AG09319 (cell line): Measurements from ENCODE around the gene MSX2.
A peak's percentile ranks its signal among the peaks of the same experiment; 100 is the strongest.

Experiments
- DNase-seq: peaks from one replicate; pipeline ENCODE4 v3.0.0-alpha.2; 2010; ENCODE audit warnings: low read depth; ENCODE audit errors: extremely low read depth
- TF ChIP-seq, protein P1 (sequence below): IDR thresholded peaks from 2 replicates; pipeline ENCODE4 v1.5.1; 2011; ENCODE audit warnings: low read depth, mild to moderate bottlenecking, inconsistent platforms, low read length, moderate library complexity

MSX2 gene

DNA sequence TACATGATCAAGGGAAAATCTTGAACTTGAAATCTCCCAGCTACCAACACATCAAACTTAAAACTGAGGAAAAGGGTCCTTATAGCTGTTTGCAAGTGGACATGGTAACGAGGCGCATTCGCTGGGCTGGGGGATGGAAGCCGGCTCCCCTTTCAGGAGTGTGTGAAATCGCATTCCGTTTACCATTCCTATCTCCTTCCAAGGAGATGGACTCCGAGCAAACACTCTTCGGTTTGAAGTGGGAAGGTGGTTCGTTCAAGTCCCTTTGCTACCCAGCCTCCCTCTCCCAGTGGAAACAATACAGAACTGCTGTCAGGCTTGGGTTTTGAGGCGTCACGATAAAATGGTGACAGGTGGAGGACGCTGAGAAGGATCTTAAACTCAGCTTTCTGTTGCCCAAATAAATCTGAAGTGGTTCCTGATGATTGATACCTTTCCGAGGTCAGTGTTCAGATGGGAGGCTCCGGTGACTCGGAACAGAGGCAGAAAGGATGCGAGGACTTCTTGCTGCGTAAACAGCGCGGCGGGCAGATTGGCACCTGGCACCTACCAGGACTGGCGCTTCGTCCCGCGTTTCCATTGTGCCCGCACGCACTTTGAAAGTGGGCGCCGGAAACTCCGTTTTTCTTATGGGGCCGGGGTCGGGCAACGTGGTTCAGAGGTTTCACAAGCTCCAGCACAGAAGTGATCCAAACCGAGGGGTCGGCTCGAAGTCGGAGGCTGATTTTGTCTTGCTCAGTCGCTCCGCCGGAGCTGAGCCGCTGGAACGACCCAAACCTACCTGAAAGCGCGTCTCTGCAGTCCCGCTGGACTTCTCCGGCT lies 7.0 kb downstream of the MSX2 start:
- no peak for DNase-seq
- TF ChIP-seq, protein P1, sequence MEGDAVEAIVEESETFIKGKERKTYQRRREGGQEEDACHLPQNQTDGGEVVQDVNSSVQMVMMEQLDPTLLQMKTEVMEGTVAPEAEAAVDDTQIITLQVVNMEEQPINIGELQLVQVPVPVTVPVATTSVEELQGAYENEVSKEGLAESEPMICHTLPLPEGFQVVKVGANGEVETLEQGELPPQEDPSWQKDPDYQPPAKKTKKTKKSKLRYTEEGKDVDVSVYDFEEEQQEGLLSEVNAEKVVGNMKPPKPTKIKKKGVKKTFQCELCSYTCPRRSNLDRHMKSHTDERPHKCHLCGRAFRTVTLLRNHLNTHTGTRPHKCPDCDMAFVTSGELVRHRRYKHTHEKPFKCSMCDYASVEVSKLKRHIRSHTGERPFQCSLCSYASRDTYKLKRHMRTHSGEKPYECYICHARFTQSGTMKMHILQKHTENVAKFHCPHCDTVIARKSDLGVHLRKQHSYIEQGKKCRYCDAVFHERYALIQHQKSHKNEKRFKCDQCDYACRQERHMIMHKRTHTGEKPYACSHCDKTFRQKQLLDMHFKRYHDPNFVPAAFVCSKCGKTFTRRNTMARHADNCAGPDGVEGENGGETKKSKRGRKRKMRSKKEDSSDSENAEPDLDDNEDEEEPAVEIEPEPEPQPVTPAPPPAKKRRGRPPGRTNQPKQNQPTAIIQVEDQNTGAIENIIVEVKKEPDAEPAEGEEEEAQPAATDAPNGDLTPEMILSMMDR, result no peak

DNA sequence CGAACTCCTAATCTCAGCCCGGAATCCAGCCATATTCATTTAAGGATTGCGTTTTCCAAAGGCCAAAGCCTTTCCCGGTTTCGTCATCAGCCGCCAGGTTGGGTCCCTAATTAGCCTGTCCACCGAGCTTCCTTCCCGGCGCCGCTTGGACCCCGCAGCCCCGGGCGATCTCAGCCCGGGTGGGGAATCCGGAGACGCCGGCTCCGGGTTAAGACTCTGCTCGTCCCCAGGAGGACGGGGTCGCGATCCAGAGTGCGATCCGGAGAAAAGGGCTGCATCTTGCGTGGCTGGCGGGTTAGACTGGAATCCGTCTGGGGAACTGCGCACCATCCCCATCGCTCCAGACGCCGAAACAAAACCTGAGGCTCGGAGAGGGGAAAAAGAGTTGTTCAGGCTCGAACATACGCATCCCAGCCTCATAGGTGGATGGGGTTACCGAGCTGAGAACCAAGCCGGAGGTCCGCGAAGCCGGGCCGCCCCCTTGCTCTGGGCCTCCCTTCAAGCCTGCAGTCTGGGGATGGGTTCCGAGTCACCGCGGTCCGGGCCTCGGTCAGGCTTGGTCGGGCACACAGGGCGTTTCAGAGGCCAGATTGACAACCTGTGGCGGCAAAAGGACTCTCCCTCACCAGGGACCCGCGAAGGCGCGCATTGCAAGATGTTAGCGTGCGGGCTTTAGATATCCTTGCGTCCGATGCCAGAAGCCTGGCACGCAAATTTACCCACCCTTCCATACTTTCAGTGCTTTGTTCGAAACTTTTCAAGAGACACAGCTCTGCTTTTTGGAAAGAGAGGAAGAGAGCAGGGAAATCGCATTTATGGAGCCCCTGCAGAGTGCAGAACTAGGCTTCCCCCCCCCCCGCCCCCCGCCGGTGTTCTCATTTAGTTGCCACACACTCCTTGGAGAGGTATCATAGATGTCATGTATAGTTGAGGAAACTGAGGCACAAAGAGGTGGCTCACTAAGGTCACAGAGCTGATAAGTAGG lies 7.9 kb downstream of the MSX2 start:
- TF ChIP-seq, protein P1, result no peak
- no peak for DNase-seq

DNA sequence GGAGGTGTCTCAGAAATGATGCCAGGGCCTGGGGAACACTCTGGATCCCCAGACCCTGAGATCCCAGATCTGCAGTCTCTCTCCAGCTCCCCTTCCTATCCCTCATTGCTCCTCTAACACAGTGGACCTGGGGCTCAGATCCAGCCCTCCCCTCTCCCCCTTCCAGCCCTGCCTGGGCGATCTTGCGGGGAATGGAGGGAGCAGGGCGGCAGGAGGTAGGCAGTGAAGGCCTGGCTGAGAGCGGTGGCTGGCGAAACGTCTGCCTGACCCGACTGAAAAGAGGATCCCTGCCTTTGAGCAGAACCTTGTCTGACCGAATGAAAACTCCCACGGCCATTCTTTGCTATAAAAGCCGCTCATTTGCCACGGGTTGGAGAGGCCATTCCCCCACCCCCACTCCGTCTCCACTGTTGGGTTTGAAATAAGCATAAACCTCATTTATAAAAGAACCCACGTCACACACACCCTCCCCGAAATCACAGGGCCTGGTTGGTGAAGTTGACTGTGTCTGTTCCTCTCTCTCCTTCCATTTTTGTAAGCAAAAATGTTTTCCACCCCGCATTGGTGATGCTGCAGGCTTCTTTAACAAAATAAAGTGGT lies 8.8 kb downstream of the MSX2 start:
- DNase-seq, result no peak
- TF ChIP-seq, protein P1, result no peak

DNA sequence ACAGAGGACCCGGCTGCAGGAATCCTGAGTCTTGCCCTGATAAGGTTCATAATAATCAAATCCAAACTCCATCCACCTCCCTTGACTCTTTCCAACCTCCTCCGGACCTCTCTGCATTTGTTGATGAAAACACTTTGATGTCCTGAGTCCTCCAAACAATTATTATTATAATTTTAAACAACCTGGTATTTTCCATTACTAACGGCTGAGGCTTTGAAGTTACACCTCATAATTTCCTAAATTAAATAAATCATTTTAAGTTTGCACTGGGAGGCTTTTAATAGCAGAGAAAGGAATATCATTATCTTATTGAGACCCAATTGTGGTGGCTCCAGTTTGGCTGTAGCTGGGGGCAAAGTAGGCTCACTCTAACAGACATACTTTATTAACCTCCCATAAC lies 9.5 kb downstream of the MSX2 start:
- no peak for DNase-seq
- TF ChIP-seq, protein P1, result no peak

DNA sequence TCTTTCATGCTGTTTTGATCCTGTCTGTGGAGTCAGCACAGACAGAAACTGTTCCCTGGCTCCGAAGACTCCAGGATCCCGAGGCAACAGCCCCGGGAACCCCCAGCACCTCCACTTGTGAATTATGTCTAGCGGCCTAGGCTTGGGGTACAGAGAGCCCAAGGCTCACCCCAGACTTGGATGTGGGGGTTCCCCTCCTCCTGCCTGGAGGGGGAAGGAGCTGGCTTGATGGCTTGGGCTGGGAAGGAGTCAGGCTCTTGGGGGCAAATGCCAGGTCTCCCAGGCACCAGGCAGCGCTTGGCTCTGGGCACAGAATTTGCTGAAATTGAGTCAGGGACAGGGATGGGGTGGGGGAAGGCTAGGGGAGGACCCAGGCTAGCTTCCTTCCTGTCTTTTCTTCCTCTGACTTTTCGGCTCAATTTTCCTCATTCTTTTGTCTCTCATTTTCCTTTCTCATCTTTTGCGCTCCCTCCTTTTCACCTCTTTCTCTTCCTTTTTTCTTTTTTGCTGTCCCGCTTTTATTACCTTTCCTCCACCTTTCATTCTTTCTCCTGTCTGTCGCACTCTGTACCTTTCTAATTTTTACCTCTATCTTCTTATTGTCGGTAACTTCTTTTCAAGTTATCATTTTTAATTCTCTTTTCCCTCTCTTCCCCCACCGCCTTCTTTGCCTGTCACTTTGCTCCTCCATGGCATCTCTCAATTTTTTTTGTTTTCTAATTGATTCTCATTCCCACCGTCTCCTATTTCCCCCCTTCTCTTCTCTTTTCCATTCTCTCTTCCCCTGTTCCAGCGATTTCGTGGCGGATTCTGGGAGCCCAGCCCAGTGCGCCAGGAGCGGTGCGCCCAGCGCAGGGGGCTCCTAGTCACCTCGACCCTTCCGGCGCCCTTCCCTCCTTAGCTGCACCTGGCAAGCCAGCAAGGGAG lies 10.5 kb downstream of the MSX2 start:
- TF ChIP-seq, protein P1, result no peak
- DNase-seq, result no peak

DNA sequence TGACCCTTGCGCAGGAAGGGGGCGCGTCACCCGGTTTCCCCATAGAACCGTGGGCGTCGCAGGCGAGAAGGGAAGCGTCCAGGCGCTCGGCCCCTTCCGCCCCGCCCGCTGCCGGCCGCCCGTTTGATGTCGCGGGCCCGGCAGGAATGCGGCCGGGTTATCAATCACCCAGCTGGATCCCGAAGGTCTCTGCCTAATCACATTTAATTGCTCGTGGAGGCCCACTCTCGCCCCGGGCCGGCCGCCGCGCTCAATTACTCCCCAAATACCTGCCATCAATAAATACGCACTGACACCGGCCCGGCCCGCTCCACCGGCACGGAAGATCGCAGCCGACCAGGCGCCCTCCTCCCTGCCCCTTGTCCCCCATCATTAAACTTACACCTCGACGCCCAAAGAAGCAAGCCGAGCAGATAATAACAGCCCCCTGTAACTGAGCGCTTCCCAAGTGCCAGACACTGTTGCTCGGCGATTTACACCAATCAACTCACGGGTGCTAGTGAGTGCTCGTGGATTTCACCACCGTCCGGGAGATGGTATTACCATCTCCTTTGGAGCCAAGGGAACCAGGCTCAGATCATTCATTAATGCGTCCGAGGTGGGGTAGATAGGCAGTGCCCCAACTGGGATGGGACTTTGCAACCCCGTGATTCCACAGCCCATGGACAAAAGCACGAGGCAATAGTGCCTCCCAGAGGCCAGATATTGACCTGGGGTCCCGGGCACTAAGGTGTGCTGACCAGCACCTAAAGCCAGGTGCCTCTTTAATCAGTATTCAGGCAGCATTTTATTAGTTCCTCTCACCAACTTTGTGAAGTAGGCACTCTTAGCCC lies 11.3 kb downstream of the MSX2 start:
- DNase-seq, result no peak

More for the DNA sequence above, 11.3 kb downstream of the MSX2 start:
- TF ChIP-seq, protein P1, result peak; percentile 27
